NAMALWA (cell line): ENCODE measurements around the gene PRKAR1A.
"Not testable (repeated sequence)": the region's sequence is repeated elsewhere in the genome, so short reads cannot be mapped to it uniquely, and the experiment has no call there.

Experiments used
- DNase-seq: peaks from one replicate; pipeline ENCODE4 v3.0.0-alpha.2; 2015; ENCODE audit warnings: low spot score

PRKAR1A gene

GRCh38 chr17:68511671-68512246, 471 bp upstream of the PRKAR1A start:
- DNase-seq: peak; percentile 84

- peak; percentile 48 for DNase-seq
These were observed 787 bp downstream of the PRKAR1A start for GRCh38 chr17:68512960-68513474.

- no peak for DNase-seq
These were observed 1.7 kb downstream of the PRKAR1A start for GRCh38 chr17:68513932-68514331.

- no peak for DNase-seq
These were observed 2.8 kb downstream of the PRKAR1A start for GRCh38 chr17:68514831-68515635.

GRCh38 chr17:68516732-68517131, 4.5 kb downstream of the PRKAR1A start:
- DNase-seq: no peak

- not testable (repeated sequence) for DNase-seq
These were observed 5.4 kb downstream of the PRKAR1A start for GRCh38 chr17:68517605-68518004.

- DNase-seq: no peak
These were observed 6.0 kb downstream of the PRKAR1A start for GRCh38 chr17:68518063-68518815.

- DNase-seq: not testable (repeated sequence)
These were observed 6.8 kb downstream of the PRKAR1A start for GRCh38 chr17:68519051-68519450.

- no peak for DNase-seq
These were observed 7.7 kb downstream of the PRKAR1A start for GRCh38 chr17:68519911-68520310.

- no peak for DNase-seq
These were observed 10.0 kb downstream of the PRKAR1A start for GRCh38 chr17:68522266-68522665.

GRCh38 chr17:68526548-68526947, 14.3 kb downstream of the PRKAR1A start:
- no peak for DNase-seq

- DNase-seq: no peak
These were observed 15.1 kb downstream of the PRKAR1A start for GRCh38 chr17:68527314-68527713.

- no peak for DNase-seq
These were observed 19.0 kb downstream of the PRKAR1A start for GRCh38 chr17:68531252-68531651.

GRCh38 chr17:68532826-68533225, 20.6 kb downstream of the PRKAR1A start:
- no peak for DNase-seq

- DNase-seq: peak; percentile 47
These were observed 21.9 kb downstream of the PRKAR1A start for GRCh38 chr17:68533887-68534694.

- no peak for DNase-seq
These were observed 22.5 kb downstream of the PRKAR1A start for GRCh38 chr17:68534695-68535088.

- DNase-seq: no peak
These were observed 23.7 kb downstream of the PRKAR1A start for GRCh38 chr17:68535922-68536321.

GRCh38 chr17:68539548-68540467, 27.6 kb downstream of the PRKAR1A start:
- peak; percentile 46 for DNase-seq

- no peak for DNase-seq
These were observed 28.8 kb downstream of the PRKAR1A start for GRCh38 chr17:68540981-68541380.

- DNase-seq: no peak
These were observed 29.6 kb downstream of the PRKAR1A start for GRCh38 chr17:68541816-68542215.
